Measurements from ENCODE around the gene C9orf85.

- TF ChIP-seq CTCF (conservative IDR thresholded peaks at IDR 0.05) (no peak), ZFX (IDR thresholded peaks at IDR 0.05) (no peak)
Measured at GRCh38 chr9:71895117-71895516, 16.3 kb upstream of the C9orf85 start.

All from C4-2B (cell line).